GM12878 (cell line): Measurements from ENCODE around the gene SLC5A1. TPM values are rescaled to one million over a fixed set of nuclear protein-coding genes. Genes with fewer than 3 reads are reported as not detected.

Source experiments
- ATAC-seq: fragments of 200-7000 bp; cut with Tn5 transposase; 3 replicates; pipeline ENCODE4 v1.9.1; 2020; ENCODE audit warnings: mild to moderate bottlenecking, moderate library complexity
- BruUV-seq: library from RNA; stranded (reverse); fragments of 400-500 nt; replicated peaks from 2 replicates; lab custom pipeline; 2021; lab: Mats Ljungman, UMichigan
- CTCF ChIA-PET: fragments of 300-600 bp; sonication (Branson Sonifier 250); formaldehyde crosslinking; extraction: SDS; loops from one replicate; lab custom pipeline; 2021; ENCODE audit warnings: inconsistent platforms; lab: Yijun Ruan, JAX
- POLR2A ChIA-PET: fragments of 350-600 bp; formaldehyde crosslinking; extraction: SDS; loops from one replicate; lab custom pipeline; 2021; ENCODE audit warnings: inconsistent platforms; lab: Charles Lee
- RAD21 ChIA-PET: fragments of 300-600 bp; sonication (Branson Sonifier 250); formaldehyde crosslinking; loops from one replicate; lab custom pipeline; 2023; ENCODE audit warnings: antibody characterized with exemption; ENCODE audit not compliant: unreplicated experiment; lab: Charles Lee
- SMC1A ChIA-PET: fragments of 300-600 bp; sonication (Branson Sonifier 250); formaldehyde crosslinking; loops from one replicate; lab custom pipeline; 2023; ENCODE audit not compliant: unreplicated experiment, uncharacterized antibody; lab: Charles Lee
- DNase-seq: peaks from one replicate; pipeline ENCODE4 v3.0.0-alpha.2; 2011; ENCODE audit warnings: low read depth, low spot score
- FAIRE-seq: peaks from 3 replicates; lab custom pipeline; 2011; peaks lifted over from hg19 to GRCh38; lab: Jason Lieb, UNC
- H2AFZ ChIP-seq: 2 replicates; pipeline ENCODE4 v1.6.0; 2011; ENCODE audit warnings: low read depth, low read length, control low read depth; ENCODE audit not compliant: control insufficient read depth
- H3K27ac ChIP-seq: 2 replicates; pipeline ENCODE4 v1.5.1; 2011; ENCODE audit warnings: control low read depth; ENCODE audit not compliant: control insufficient read depth, insufficient read depth
- H3K27me3 ChIP-seq, 2 experiments: replicated peaks in 1 of 2; 2 replicates each; pipeline versions ENCODE4 v1.6.0 to v1.6.1; 2011; ENCODE audit warnings: low read length in 1 of 2; ENCODE audit not compliant: control insufficient read depth in 2 of 2, insufficient read depth in 2 of 2
- H3K36me3 ChIP-seq, 2 experiments: 2 replicates each; pipeline ENCODE4 v1.5.1; 2011; ENCODE audit warnings: low read length in 1 of 2; ENCODE audit not compliant: control insufficient read depth in 2 of 2, insufficient read depth in 2 of 2
- H3K4me1 ChIP-seq: 2 replicates; pipeline ENCODE4 v1.6.1; 2011; ENCODE audit warnings: mild to moderate bottlenecking, low read length, moderate library complexity, mixed read lengths; ENCODE audit not compliant: control insufficient read depth, insufficient read depth
- H3K4me2 ChIP-seq: 2 replicates; pipeline ENCODE4 v1.6.0; 2011; ENCODE audit warnings: control low read depth; ENCODE audit not compliant: control insufficient read depth, insufficient read depth
- H3K4me3 ChIP-seq: fragments of 200-600 bp; sonication (generic); 2 replicates; pipeline ENCODE4 v1.5.1; 2016
- H3K79me2 ChIP-seq: 2 replicates; pipeline ENCODE4 v1.6.0; 2011; ENCODE audit warnings: low read length; ENCODE audit not compliant: control insufficient read depth, insufficient read depth
- H3K9ac ChIP-seq: 2 replicates; pipeline ENCODE4 v1.8.0; 2011; ENCODE audit warnings: low read length, control low read depth, mixed read lengths; ENCODE audit not compliant: control insufficient read depth, insufficient read depth
- H3K9me3 ChIP-seq: replicated peaks from 3 replicates; pipeline ENCODE4 v1.5.1; 2011; ENCODE audit warnings: mild to moderate bottlenecking, low read length; ENCODE audit not compliant: control insufficient read depth, insufficient read depth
- H4K20me1 ChIP-seq: 2 replicates; pipeline ENCODE4 v1.6.0; 2011; ENCODE audit not compliant: control insufficient read depth, insufficient read depth
- BRCA1 ChIP-seq: IDR thresholded peaks from 2 replicates; pipeline ENCODE4 v1.6.1; 2011; ENCODE audit warnings: low read depth, low read length, improper control_type of control experiment
- DPF2 ChIP-seq: fragments of 450-650 bp; IDR thresholded peaks from 2 replicates; pipeline ENCODE4 v1.6.1; 2017; ENCODE audit warnings: mild to moderate bottlenecking
- FOXM1 ChIP-seq: IDR thresholded peaks from 2 replicates; pipeline ENCODE4 v1.6.1; 2012; ENCODE audit warnings: low read depth, mild to moderate bottlenecking, inconsistent platforms, low read length, moderate library complexity
- HCFC1 ChIP-seq: fragments of 150-350 bp; IDR thresholded peaks from 2 replicates; pipeline ENCODE4 v1.6.1; 2014; ENCODE audit warnings: low read length
- HDAC6 ChIP-seq: fragments of 200-600 bp; sonication (generic); IDR thresholded peaks from one replicate; pipeline ENCODE4 v1.8.0; 2017; ENCODE audit warnings: antibody characterized with exemption; ENCODE audit not compliant: unreplicated experiment
- HDGF ChIP-seq: fragments of 450-650 bp; IDR thresholded peaks from 2 replicates; pipeline ENCODE4 v1.6.1; 2016; ENCODE audit warnings: antibody characterized with exemption
- NR2F1 ChIP-seq: fragments of 450-650 bp; conservative IDR thresholded peaks from 2 replicates; pipeline ENCODE4 v1.6.1; 2017; ENCODE audit warnings: mild to moderate bottlenecking
- PAX5 ChIP-seq: IDR thresholded peaks from 2 replicates; pipeline ENCODE4 v1.6.1; 2011; ENCODE audit warnings: low read depth, low read length, borderline replicate concordance
- POLR2AphosphoS5 ChIP-seq: IDR thresholded peaks from 2 replicates; pipeline ENCODE4 v1.6.1; 2011; ENCODE audit warnings: mild to moderate bottlenecking, low read length, inconsistent platforms
- RFX5 ChIP-seq: IDR thresholded peaks from 2 replicates; pipeline ENCODE4 v1.6.1; 2011; ENCODE audit warnings: low read depth, low read length, improper control_type of control experiment
- RUNX3 ChIP-seq: IDR thresholded peaks from 2 replicates; pipeline ENCODE4 v1.6.1; 2012; ENCODE audit warnings: low read length, inconsistent platforms
- SKIL ChIP-seq: fragments of 450-650 bp; IDR thresholded peaks from 2 replicates; pipeline ENCODE4 v1.6.1; 2017; ENCODE audit warnings: mild to moderate bottlenecking, low read depth, inconsistent platforms; ENCODE audit not compliant: poor library complexity, severe bottlenecking
- SMARCA5 ChIP-seq: fragments of 450-650 bp; IDR thresholded peaks from 2 replicates; pipeline ENCODE4 v1.6.1; 2017; ENCODE audit warnings: mild to moderate bottlenecking
- SPI1 ChIP-seq: IDR thresholded peaks from 2 replicates; pipeline ENCODE4 v1.6.1; 2011; ENCODE audit warnings: low read depth, mild to moderate bottlenecking, low read length, moderate library complexity, borderline replicate concordance; ENCODE audit not compliant: insufficient read depth
- SRF ChIP-seq, 2 experiments: IDR thresholded peaks; 2 replicates each; pipeline ENCODE4 v1.6.1; 2011; ENCODE audit warnings: low read depth in 2 of 2, low read length in 2 of 2, mild to moderate bottlenecking in 1 of 2, moderate library complexity in 1 of 2
- STAT3 ChIP-seq: IDR thresholded peaks from 2 replicates; pipeline ENCODE4 v1.6.1; 2011; ENCODE audit warnings: low read depth, low read length, improper control_type of control experiment
- SUPT20H ChIP-seq: IDR thresholded peaks from 2 replicates; pipeline ENCODE4 v1.6.1; 2011; ENCODE audit warnings: low read depth, mild to moderate bottlenecking, low read length, moderate library complexity, borderline replicate concordance; ENCODE audit not compliant: control insufficient read depth
- ZSCAN29 ChIP-seq: fragments of 450-650 bp; IDR thresholded peaks from 2 replicates; pipeline ENCODE4 v1.6.1; 2017; ENCODE audit warnings: mild to moderate bottlenecking, moderate library complexity
- WGBS: methylation state at CpG from one replicate; pipeline ENCODE4 v1.1.6; 2016; ENCODE audit warnings: low lambda C conversion rate; ENCODE audit not compliant: insufficient replicate concordance, insufficient coverage; ENCODE audit errors: missing lambda C conversion rate; 5-methylcytosine and 5-hydroxymethylcytosine counted together
- in situ Hi-C: fragments of 300-500 bp; cut with MboI; formaldehyde crosslinking; loops from 9 replicates; pipeline ENCODE4 v1.14.3; 2018; ENCODE audit warnings: mixed read lengths
- intact Hi-C: fragments of 100-400 bp; cut with micrococcal nuclease; formaldehyde crosslinking; loops from one replicate; pipeline ENCODE4 v1.14.2; 2022; ENCODE audit not compliant: unreplicated experiment
- polyA plus RNA-seq, 11 experiments: library from polyadenylated mRNA; depleted of rRNA in 4 of 11; unstranded in 6 of 11; stranded (reverse) in 5 of 11; fragments of >200 nt; fragmentation: Nextera tagmentation in 4 of 11; fragmentation: Illumina TruSeq in 1 of 11; extraction: Ambion mirVana in 4 of 11; extraction: Trizol in 1 of 11; gene quantifications; 1 replicate in 1 of 11; 2 replicates in 10 of 11; pipeline versions ENCODE4 v1.2.1 to v1.2.3, GENCODE V29; 2011 to 2016; ENCODE audit warnings: inconsistent platforms in 2 of 11, missing spikeins in 2 of 11, low read depth in 1 of 11
- total RNA-seq, 4 experiments: library from RNA; depleted of rRNA in 3 of 4; stranded (reverse); fragments of >200 nt in 3 of 4; fragmentation: Illumina TruSeq in 1 of 4; extraction: Trizol in 1 of 4; gene quantifications; 2 replicates each; pipeline versions ENCODE4 v1.2.1 to v1.2.3, GENCODE V29; 2013 to 2021

Gene SLC5A1
- total and polyA plus RNA-seq, 10 of the 15 experiments (the other 5 are each of a cell fraction or from before 2014, with no cell fraction given): 0.01 TPM; not detected in 9

- TF ChIP-seq PAX5 (no peak), SKIL (no peak), SUPT20H (no peak), RFX5 (no peak), HDAC6 (no peak), DPF2 (no peak), HDGF (no peak), BRCA1 (no peak), SPI1 (no peak), POLR2AphosphoS5 (no peak), STAT3 (no peak)
These were observed 10.1 kb downstream of the SLC5A1 start (continued) for GRCh38 chr22:32052936-32053791.

- Histone ChIP-seq H3K9me3 (no peaks in the 10 kb centered on the region), H3K4me2 (no peak overlapping the region), H3K36me3 (no peaks in the 10 kb centered on the region), H2AFZ (no peak overlapping the region), H3K9ac (no peak overlapping the region), H3K27me3 (no peaks in the 10 kb centered on the region; a peak in 1 of 4 replicates), H3K4me1 (peaks cover 6% of the 10 kb centered on the region; the same call in 1 of the 2 replicates), H3K4me3 (no peak overlapping the region), H4K20me1 (no peaks in the 10 kb centered on the region), H3K27ac (no peak overlapping the region), H3K79me2 (no peaks in the 10 kb centered on the region)
- SMC1A ChIA-PET: interaction anchor here (0.6 kb wide), 1 partner anchor 1563 kb away, joined by 3 read pairs; no protein-coding TSS in a partner anchor
- FAIRE-seq (no peak), ATAC-seq (no peak), DNase-seq (no peak)
- in situ Hi-C loops: no loop called here
- RAD21 ChIA-PET: no interaction called here
- CTCF ChIA-PET: no interaction called here
- TF ChIP-seq NR2F1: no peak
- no peak for TF ChIP-seq ZSCAN29
- no peak for TF ChIP-seq SRF (IDR thresholded peaks at IDR 0.05; ENCODE audit: low read depth in 2 of 2, low read length in 2 of 2)
- TF ChIP-seq RUNX3: no peak
- no peak for TF ChIP-seq HCFC1
- no peak for TF ChIP-seq FOXM1
- TF ChIP-seq SMARCA5: no peak
- POLR2A ChIA-PET: no interaction called here
- intact Hi-C loops: no loop called here
- BruUV-seq: no TSS peak
- WGBS: 0% methylated on average over 2 of the region's 2 CpGs
These were observed 12.0 kb downstream of the SLC5A1 start for GRCh38 chr22:32055069-32055468.
